COLO668 (cell line): ENCODE results near the gene PBX1.
"Not testable (repeated sequence)": the region's sequence is repeated elsewhere in the genome, so short reads cannot be mapped to it uniquely, and the experiment has no call there.

Source experiments
- DNase-seq: peaks from one replicate; lab custom pipeline; 2025; ENCODE audit not compliant: unreplicated experiment; lab: John Stamatoyannopoulos, UW

Gene PBX1

GRCh38 chr1:164638492-164639202 lies 79.7 kb downstream of the PBX1 start:
- no peak for DNase-seq

- DNase-seq = no peak
Measured at GRCh38 chr1:164640686-164641352, 81.8 kb downstream of the PBX1 start.

GRCh38 chr1:164641353-164641730 lies 82.4 kb downstream of the PBX1 start:
- no peak for DNase-seq

- DNase-seq = no peak
Measured at GRCh38 chr1:164643018-164643417, 84.0 kb downstream of the PBX1 start.

GRCh38 chr1:164644268-164644667 lies 85.3 kb downstream of the PBX1 start:
- no peak for DNase-seq

- peak; percentile 38 for DNase-seq
Measured at GRCh38 chr1:164644774-164645644, 86.0 kb downstream of the PBX1 start.

GRCh38 chr1:164645921-164646320 lies 86.9 kb downstream of the PBX1 start:
- no peak for DNase-seq

GRCh38 chr1:164647211-164647610 lies 88.2 kb downstream of the PBX1 start:
- no peak for DNase-seq

GRCh38 chr1:164648636-164649035 lies 89.7 kb downstream of the PBX1 start:
- no peak for DNase-seq

- DNase-seq = no peak
Measured at GRCh38 chr1:164649146-164649545, 90.2 kb downstream of the PBX1 start.

GRCh38 chr1:164650531-164650930 lies 91.5 kb downstream of the PBX1 start:
- no peak for DNase-seq

GRCh38 chr1:164651351-164651951 lies 92.5 kb downstream of the PBX1 start:
- DNase-seq = peak; percentile 55

GRCh38 chr1:164652969-164653368 lies 94.0 kb downstream of the PBX1 start:
- DNase-seq = not testable (repeated sequence)

- no peak for DNase-seq
Measured at GRCh38 chr1:164653705-164654104, 94.7 kb downstream of the PBX1 start.

GRCh38 chr1:164654200-164654599 lies 95.2 kb downstream of the PBX1 start:
- no peak for DNase-seq

GRCh38 chr1:164658864-164659263 lies 99.9 kb downstream of the PBX1 start:
- DNase-seq = no peak

- peak; percentile 48 for DNase-seq
Measured at GRCh38 chr1:164659621-164660411, 100.8 kb downstream of the PBX1 start.

- peak; percentile 36 for DNase-seq
Measured at GRCh38 chr1:164660412-164660772, 101.4 kb downstream of the PBX1 start.

- peak; percentile 21 for DNase-seq
Measured at GRCh38 chr1:164660775-164661174, 101.8 kb downstream of the PBX1 start.

GRCh38 chr1:164662462-164662861 lies 103.5 kb downstream of the PBX1 start:
- no peak for DNase-seq

GRCh38 chr1:164662955-164663354 lies 104.0 kb downstream of the PBX1 start:
- no peak for DNase-seq
